ENCODE data around the gene MCF2L.

The MCF2L gene

GRCh38 chr13:113086031-113086750 lies 117.2 kb downstream of the MCF2L start:
- no peak for DNase-seq

GRCh38 chr13:113086991-113087922 lies 118.2 kb downstream of the MCF2L start:
- DNase-seq = no peak

- DNase-seq = no peak
Measured at GRCh38 chr13:113087923-113088690, 119.1 kb downstream of the MCF2L start.

- no peak for DNase-seq
Measured at GRCh38 chr13:113088691-113089020, 119.6 kb downstream of the MCF2L start.

GRCh38 chr13:113089693-113090414 lies 120.8 kb downstream of the MCF2L start:
- DNase-seq = no peak

- DNase-seq = no peak
Measured at GRCh38 chr13:113090415-113090770, 121.4 kb downstream of the MCF2L start.

GRCh38 chr13:113090806-113091205 lies 121.8 kb downstream of the MCF2L start:
- DNase-seq = no peak

- no peak for DNase-seq
Measured at GRCh38 chr13:113091211-113091771, 122.3 kb downstream of the MCF2L start.

- no peak for DNase-seq
Measured at GRCh38 chr13:113091891-113092775, 123.1 kb downstream of the MCF2L start.

- no peak for DNase-seq
Measured at GRCh38 chr13:113092776-113093579, 124.0 kb downstream of the MCF2L start.

- DNase-seq = no peak
Measured at GRCh38 chr13:113093580-113094409, 124.8 kb downstream of the MCF2L start.

GRCh38 chr13:113094410-113094800 lies 125.4 kb downstream of the MCF2L start:
- DNase-seq = no peak

- DNase-seq = no peak
Measured at GRCh38 chr13:113095146-113096051, 126.4 kb downstream of the MCF2L start.

- no peak for DNase-seq
Measured at GRCh38 chr13:113096052-113096744, 127.2 kb downstream of the MCF2L start.

- DNase-seq = no peak
Measured at GRCh38 chr13:113096745-113097305, 127.8 kb downstream of the MCF2L start.

GRCh38 chr13:113097651-113098050 lies 128.6 kb downstream of the MCF2L start:
- DNase-seq = no peak

- DNase-seq = no peak
Measured at GRCh38 chr13:113098162-113098732, 129.2 kb downstream of the MCF2L start.

All from NCI-H1105 treated with DMSO at 0.1 percent for 48 hours (cell line).